Tibial nerve (tissue), 4 donors: ENCODE measurements around the gene CNMD.

Source experiments
- CTCF ChIP-seq, 5 experiments: fragments of 200-600 bp in 3 of 5; fragments of 450-650 bp in 2 of 5; sonication (generic) in 3 of 5; IDR thresholded peaks; one replicate each; pipeline ENCODE4 v1.5.1; 2016 to 2019; ENCODE audit warnings: antibody characterized with exemption in 5 of 5, mild to moderate bottlenecking in 3 of 5, moderate library complexity in 2 of 5
- EP300 ChIP-seq, 2 donors: sonication (generic); formaldehyde crosslinking; IDR thresholded peaks; one replicate each; pipeline ENCODE4 v1.6.1; 2017; ENCODE audit warnings: antibody characterized with exemption in 2 of 2, mild to moderate bottlenecking in 1 of 2
- POLR2A ChIP-seq, 2 donors: fragments of 450-650 bp; IDR thresholded peaks; one replicate each; pipeline ENCODE4 v1.6.1; 2017; ENCODE audit warnings: antibody characterized with exemption in 2 of 2, mild to moderate bottlenecking in 2 of 2, moderate library complexity in 2 of 2

DNA sequence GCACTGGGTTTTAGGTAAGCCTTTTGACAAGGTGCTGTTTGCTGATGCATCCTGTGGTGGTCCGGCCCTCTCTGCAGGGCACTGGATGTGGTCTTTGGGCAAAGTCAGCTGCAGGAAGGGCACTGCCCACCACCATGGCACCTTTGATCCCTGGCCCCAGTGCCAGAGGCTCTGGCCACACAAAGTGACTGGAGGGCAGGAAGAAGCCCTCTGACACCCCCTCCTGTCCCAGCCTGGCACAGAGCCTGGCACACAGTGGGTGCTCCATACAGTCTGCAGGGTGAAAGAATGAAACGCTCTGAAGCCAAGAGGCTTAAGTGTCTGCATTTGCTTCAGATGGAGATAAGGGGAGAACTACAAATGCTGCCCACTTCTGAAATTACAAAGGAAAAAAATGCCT is 47.6 kb upstream of the CNMD start:
- TF ChIP-seq CTCF (IDR thresholded peaks at IDR 0.05) (no peak), POLR2A (IDR thresholded peaks at IDR 0.05) (no peak), EP300 (IDR thresholded peaks at IDR 0.05) (no peak)
